SK-N-SH (cell line): ENCODE measurements around the gene MARCHF10. TPM values are rescaled to one million over a fixed set of nuclear protein-coding genes. Genes with fewer than 3 reads are reported as not detected.

Experiments used
- CTCF ChIA-PET: fragments of 300-600, 350-600 bp; formaldehyde crosslinking; extraction: SDS; loops from one replicate; lab custom pipeline; 2021; lab: Yijun Ruan, JAX
- POLR2A ChIA-PET: fragments of 350-600 bp; sonication (Branson Sonifier 250); formaldehyde crosslinking; extraction: SDS; loops from one replicate; lab custom pipeline; 2020; ENCODE audit warnings: antibody characterized with exemption, inconsistent platforms; lab: Yijun Ruan, JAX
- DNase-seq: peaks from one replicate; pipeline ENCODE4 v3.0.0; 2012
- H2AFZ ChIP-seq: fragments of 200-600 bp; sonication (generic); 2 replicates; pipeline ENCODE4 v1.8.1; 2016; ENCODE audit warnings: antibody characterized with exemption, mild to moderate bottlenecking, low read depth
- H3F3A ChIP-seq: fragments of 200-600 bp; sonication (generic); replicated peaks from 2 replicates; pipeline ENCODE3; 2016; ENCODE audit warnings: antibody characterized with exemption, mild to moderate bottlenecking; ENCODE audit not compliant: insufficient read depth
- H3K27ac ChIP-seq, 2 experiments: fragments of 200-500 bp in 1 of 2; fragments of 200-600 bp in 1 of 2; sonication (Bioruptor generic) in 1 of 2; sonication (generic), shearing (Covaris generic) in 1 of 2; 2 replicates each; pipeline versions ENCODE4 v1.5.1 to v1.6.1; 2014 to 2016; ENCODE audit warnings: low read depth in 2 of 2, inconsistent platforms in 1 of 2, low read length in 1 of 2, mild to moderate bottlenecking in 1 of 2, mixed read lengths in 1 of 2
- H3K27me3 ChIP-seq: fragments of 200-600 bp; sonication (generic), shearing (Covaris generic); 2 replicates; pipeline ENCODE4 v1.6.1; 2016; ENCODE audit warnings: mixed run types; ENCODE audit not compliant: insufficient read depth
- H3K36me3 ChIP-seq, 2 experiments: fragments of 200-500 bp in 1 of 2; fragments of 200-600 bp in 1 of 2; sonication (Bioruptor generic) in 1 of 2; sonication (generic) in 1 of 2; replicated peaks in 1 of 2; 2 replicates each; pipeline versions ENCODE3 to v1.5.1; 2014 to 2016; ENCODE audit warnings: low read length in 1 of 2, mild to moderate bottlenecking in 1 of 2; ENCODE audit not compliant: insufficient read depth in 2 of 2, control insufficient read depth in 1 of 2
- H3K4me1 ChIP-seq, 2 experiments: fragments of 200-500 bp in 1 of 2; fragments of 200-600 bp in 1 of 2; sonication (Bioruptor generic) in 1 of 2; sonication (generic), shearing (Covaris generic) in 1 of 2; 2 replicates each; pipeline versions ENCODE4 v1.5.1 to v1.6.1; 2014 to 2016; ENCODE audit warnings: low read depth in 1 of 2, low read length in 1 of 2, mixed run types in 1 of 2; ENCODE audit not compliant: insufficient read depth in 2 of 2, control insufficient read depth in 1 of 2
- H3K4me2 ChIP-seq: fragments of 200-600 bp; sonication (generic), shearing (Covaris generic); 2 replicates; pipeline ENCODE4 v1.6.1; 2017; ENCODE audit warnings: mixed run types
- H3K4me3 ChIP-seq, 2 experiments: fragments of 200-500 bp in 1 of 2; fragments of 200-600 bp in 1 of 2; sonication (Bioruptor generic) in 1 of 2; sonication (generic), shearing (Covaris generic) in 1 of 2; 2 replicates each; pipeline versions ENCODE4 v1.5.1 to v1.8.1; 2014 to 2016; ENCODE audit warnings: low read depth in 2 of 2, inconsistent platforms in 1 of 2, low read length in 1 of 2, mild to moderate bottlenecking in 1 of 2, mixed read lengths in 1 of 2, moderate library complexity in 1 of 2
- H3K79me2 ChIP-seq: fragments of 200-600 bp; sonication (generic); 2 replicates; pipeline ENCODE4 v1.8.1; 2017; ENCODE audit warnings: mild to moderate bottlenecking; ENCODE audit not compliant: insufficient read depth
- H3K9ac ChIP-seq: fragments of 200-600 bp; sonication (generic); 2 replicates; pipeline ENCODE4 v1.6.1; 2017; ENCODE audit warnings: mixed run types
- H3K9me2 ChIP-seq: fragments of 200-600 bp; sonication (generic); 2 replicates; pipeline ENCODE4 v1.6.1; 2017; ENCODE audit warnings: mixed run types
- H3K9me3 ChIP-seq: fragments of 200-600 bp; sonication (generic); 2 replicates; pipeline ENCODE4 v1.6.1; 2017; ENCODE audit warnings: mixed run types, mild to moderate bottlenecking, moderate library complexity
- H4K20me1 ChIP-seq: fragments of 200-600 bp; sonication (generic); 2 replicates; pipeline ENCODE4 v1.6.1; 2017; ENCODE audit warnings: mild to moderate bottlenecking, mixed run types; ENCODE audit not compliant: insufficient read depth
- CTCF ChIP-seq: fragments of 200-600 bp; sonication (generic); IDR thresholded peaks from 2 replicates; pipeline ENCODE4 v1.6.1; 2017; ENCODE audit warnings: antibody characterized with exemption, mild to moderate bottlenecking, moderate library complexity
- EP300 ChIP-seq, 2 experiments: IDR thresholded peaks; 2 replicates each; pipeline versions ENCODE4 v1.4.0 to v1.6.1; 2012; ENCODE audit warnings: borderline replicate concordance in 1 of 2, low read depth in 1 of 2, low read length in 1 of 2
- EZH2phosphoT487 ChIP-seq: fragments of 200-600 bp; sonication (generic); IDR thresholded peaks from 2 replicates; pipeline ENCODE4 v1.6.1; 2017; ENCODE audit warnings: low read depth, mixed run types, mild to moderate bottlenecking, antibody characterized with exemption, moderate library complexity, borderline replicate concordance
- GABPA ChIP-seq: IDR thresholded peaks from 2 replicates; pipeline ENCODE4 v1.4.0; 2012; ENCODE audit warnings: low read depth, mild to moderate bottlenecking
- IRF3 ChIP-seq: fragments of 150-350 bp; IDR thresholded peaks from 2 replicates; pipeline ENCODE4 v1.6.1; 2016; ENCODE audit warnings: mild to moderate bottlenecking, low read depth, low read length
- NFIC ChIP-seq: IDR thresholded peaks from 2 replicates; pipeline ENCODE4 v1.4.0; 2012; ENCODE audit warnings: borderline replicate concordance
- NRF1 ChIP-seq: IDR thresholded peaks from 2 replicates; pipeline ENCODE4 v1.6.1; 2012; ENCODE audit warnings: low read depth, mild to moderate bottlenecking, low read length
- POLR2AphosphoS5 ChIP-seq: IDR thresholded peaks from 2 replicates; pipeline ENCODE4 v1.6.1; 2012; ENCODE audit warnings: low read depth, low read length
- RCOR1 ChIP-seq: fragments of 150-350 bp; IDR thresholded peaks from 2 replicates; pipeline ENCODE4 v1.6.1; 2017; ENCODE audit warnings: antibody characterized with exemption, low read length
- REST ChIP-seq: IDR thresholded peaks from 2 replicates; pipeline ENCODE4 v1.6.1; 2012; ENCODE audit warnings: mild to moderate bottlenecking, low read depth, low read length, moderate library complexity
- TAF1 ChIP-seq: IDR thresholded peaks from 2 replicates; pipeline ENCODE4 v1.6.1; 2012; ENCODE audit warnings: low read depth, mild to moderate bottlenecking, low read length, moderate library complexity, borderline replicate concordance
- USF1 ChIP-seq: IDR thresholded peaks from 2 replicates; pipeline ENCODE4 v1.4.0; 2012; ENCODE audit warnings: low read depth, borderline replicate concordance
- USF2 ChIP-seq: fragments of 150-350 bp; IDR thresholded peaks from 2 replicates; pipeline ENCODE4 v1.6.1; 2017; ENCODE audit warnings: antibody characterized with exemption, low read length, low read depth, borderline replicate concordance
- YY1 ChIP-seq: IDR thresholded peaks from 2 replicates; pipeline ENCODE4 v1.4.0; 2012; ENCODE audit warnings: low read depth, mild to moderate bottlenecking
- ZBTB33 ChIP-seq: IDR thresholded peaks from 2 replicates; pipeline ENCODE4 v1.4.0; 2012; ENCODE audit warnings: low read depth, borderline replicate concordance
- WGBS: methylation state at CpG from one replicate; pipeline ENCODE4 v1.1.6; 2017; ENCODE audit warnings: low lambda C conversion rate; 5-methylcytosine and 5-hydroxymethylcytosine counted together
- polyA plus RNA-seq, 3 experiments: library from polyadenylated mRNA; depleted of rRNA; stranded (reverse); fragments of >200 nt; gene quantifications; 2 replicates each; pipeline ENCODE4 v1.2.3, GENCODE V29; 2012

Gene MARCHF10
- polyA plus RNA-seq, 1 of the 3 experiments (the other 2 are of a cell fraction), result 0.16 TPM

GRCh38 chr17:62781831-62782251 is 26.3 kb downstream of the MARCHF10 start:
- Histone ChIP-seq H3K9me3 (no peaks in the 10 kb centered on the region), H3K4me3 (no peak overlapping the region), H3F3A (peaks cover 6% of the 10 kb centered on the region), H2AFZ (no peak overlapping the region), H3K4me1 (peaks cover 3 to 10% of the 10 kb centered on the region in 2 experiments), H3K27ac (no peak overlapping the region), H3K9me2 (no peaks in the 10 kb centered on the region), H3K79me2 (no peaks in the 10 kb centered on the region), H3K4me2 (no peak overlapping the region), H3K36me3 (no peaks in the 10 kb centered on the region), H3K27me3 (no peaks in the 10 kb centered on the region), H3K9ac (no peak overlapping the region), H4K20me1 (no peaks in the 10 kb centered on the region)
- POLR2A ChIA-PET, result no interaction called here
- DNase-seq, result no peak
- CTCF ChIA-PET, result no interaction called here
- no peak for TF ChIP-seq TAF1
- no peak for TF ChIP-seq YY1
- TF ChIP-seq EZH2phosphoT487, result no peak
- no peak for TF ChIP-seq GABPA
- no peak for TF ChIP-seq EP300 (IDR thresholded peaks at IDR 0.05; ENCODE audit: borderline replicate concordance in 1 of 2, low read depth in 1 of 2, low read length in 1 of 2)
- no peak for TF ChIP-seq NRF1
- TF ChIP-seq POLR2AphosphoS5, result no peak
- TF ChIP-seq USF2, result no peak
- TF ChIP-seq ZBTB33, result no peak
- TF ChIP-seq IRF3, result no peak
- no peak for TF ChIP-seq NFIC
- WGBS, result 63% methylated on average over 2 of the region's 2 CpGs

- peaks cover under 1% of the 10 kb centered on the region for H3F3A ChIP-seq
Observed at GRCh38 chr17:62781356-62781755, 26.8 kb downstream of the MARCHF10 start.

More at GRCh38 chr17:62781356-62781755, 26.8 kb downstream of the MARCHF10 start:
- H3K9ac ChIP-seq, result no peak overlapping the region
- POLR2A ChIA-PET, result no interaction called here
- no peak overlapping the region for H2AFZ ChIP-seq
- H3K27me3 ChIP-seq, result no peaks in the 10 kb centered on the region
- H3K4me2 ChIP-seq, result no peak overlapping the region
- H4K20me1 ChIP-seq, result no peaks in the 10 kb centered on the region
- H3K79me2 ChIP-seq, result no peaks in the 10 kb centered on the region
- TF ChIP-seq IRF3, result no peak
- no peak for TF ChIP-seq REST
- no peak for TF ChIP-seq CTCF
- no peak for TF ChIP-seq USF1
- no peak for TF ChIP-seq RCOR1
- no peaks in the 10 kb centered on the region for H3K36me3 ChIP-seq
- 87% methylated on average over 3 of the region's 3 CpGs for WGBS
- no peaks in the 10 kb centered on the region for H3K9me3 ChIP-seq
- no peak overlapping the region for H3K27ac ChIP-seq
- CTCF ChIA-PET, result no interaction called here
- peaks cover 0 to 7% of the 10 kb centered on the region in 2 experiments; a peak in 1 of 4 replicates for H3K4me1 ChIP-seq
- H3K9me2 ChIP-seq, result no peaks in the 10 kb centered on the region
- DNase-seq, result no peak
- H3K4me3 ChIP-seq, result no peak overlapping the region
